GM18508 (cell line): ENCODE measurements around the gene TSHZ1.

Source experiments
- ATAC-seq: cut with Tn5 transposase; IDR thresholded peaks from one replicate; pipeline ENCODE4 v1.9.1; 2021; ENCODE audit warnings: moderate number of reproducible peaks; ENCODE audit not compliant: insufficient read depth, unreplicated experiment

TSHZ1 gene

GRCh38 chr18:75334869-75335268, 124.3 kb downstream of the TSHZ1 start:
- no peak for ATAC-seq

GRCh38 chr18:75335511-75335910, 124.9 kb downstream of the TSHZ1 start:
- ATAC-seq, result no peak

- no peak for ATAC-seq
Measured at GRCh38 chr18:75336767-75337166, 126.2 kb downstream of the TSHZ1 start.

- no peak for ATAC-seq
Measured at GRCh38 chr18:75337348-75337747, 126.8 kb downstream of the TSHZ1 start.

- ATAC-seq, result no peak
Measured at GRCh38 chr18:75338631-75339030, 128.0 kb downstream of the TSHZ1 start.
